ENCODE results near the gene FUT6.
"Not testable (repeated sequence)": the region's sequence is repeated elsewhere in the genome, so short reads cannot be mapped to it uniquely, and the experiment has no call there.

The FUT6 gene, protein sequence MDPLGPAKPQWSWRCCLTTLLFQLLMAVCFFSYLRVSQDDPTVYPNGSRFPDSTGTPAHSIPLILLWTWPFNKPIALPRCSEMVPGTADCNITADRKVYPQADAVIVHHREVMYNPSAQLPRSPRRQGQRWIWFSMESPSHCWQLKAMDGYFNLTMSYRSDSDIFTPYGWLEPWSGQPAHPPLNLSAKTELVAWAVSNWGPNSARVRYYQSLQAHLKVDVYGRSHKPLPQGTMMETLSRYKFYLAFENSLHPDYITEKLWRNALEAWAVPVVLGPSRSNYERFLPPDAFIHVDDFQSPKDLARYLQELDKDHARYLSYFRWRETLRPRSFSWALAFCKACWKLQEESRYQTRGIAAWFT

GRCh38 chr19:5839065-5840017, at the start of gene FUT6:
Gene FUT6 (minus strand): TSS chr19:5839702. CDS start chr19:5832567, 7,135 bp downstream.
- DNase-seq (ENCODE audit: extremely low read depth in 1 of 2, low read depth in 1 of 2), result no peak

DNA sequence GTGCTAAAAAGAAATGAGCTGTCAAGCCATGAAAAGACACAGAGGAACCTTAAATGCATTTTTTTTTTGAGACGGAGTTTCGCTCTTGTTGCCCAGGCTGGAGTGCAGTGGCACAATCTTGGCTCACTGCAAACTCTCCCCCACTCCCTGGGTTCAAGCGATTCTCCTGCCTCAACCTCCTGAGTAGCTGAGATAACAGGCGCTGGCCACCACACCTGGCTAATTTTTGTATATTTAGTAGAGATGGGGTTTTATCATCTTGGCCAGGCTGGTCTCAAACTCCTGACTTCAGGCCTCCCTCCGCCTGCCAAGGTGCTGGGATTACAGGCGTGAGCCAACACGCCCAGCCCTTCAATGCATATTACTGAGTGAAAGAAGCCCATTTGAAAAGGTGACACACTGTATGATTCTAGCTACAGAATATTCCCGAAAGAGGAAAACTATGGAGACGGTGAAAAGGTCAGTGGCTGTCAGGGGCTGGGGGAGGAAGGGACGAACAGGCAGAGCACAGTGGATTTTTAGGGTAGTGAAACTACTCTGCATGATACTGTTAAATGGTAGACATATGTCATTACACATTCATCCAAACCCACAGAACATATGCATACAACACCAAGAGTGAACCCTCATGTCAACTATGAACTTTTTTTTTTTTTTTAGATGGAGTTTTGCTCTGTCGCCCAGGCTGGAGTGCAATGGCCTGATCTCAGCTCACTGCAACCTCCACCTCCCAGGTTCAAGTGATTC, 44.7 kb upstream of the FUT6 start:
- DNase-seq (ENCODE audit: extremely low read depth in 1 of 2, low read depth in 1 of 2), result not testable (repeated sequence)

DNA sequence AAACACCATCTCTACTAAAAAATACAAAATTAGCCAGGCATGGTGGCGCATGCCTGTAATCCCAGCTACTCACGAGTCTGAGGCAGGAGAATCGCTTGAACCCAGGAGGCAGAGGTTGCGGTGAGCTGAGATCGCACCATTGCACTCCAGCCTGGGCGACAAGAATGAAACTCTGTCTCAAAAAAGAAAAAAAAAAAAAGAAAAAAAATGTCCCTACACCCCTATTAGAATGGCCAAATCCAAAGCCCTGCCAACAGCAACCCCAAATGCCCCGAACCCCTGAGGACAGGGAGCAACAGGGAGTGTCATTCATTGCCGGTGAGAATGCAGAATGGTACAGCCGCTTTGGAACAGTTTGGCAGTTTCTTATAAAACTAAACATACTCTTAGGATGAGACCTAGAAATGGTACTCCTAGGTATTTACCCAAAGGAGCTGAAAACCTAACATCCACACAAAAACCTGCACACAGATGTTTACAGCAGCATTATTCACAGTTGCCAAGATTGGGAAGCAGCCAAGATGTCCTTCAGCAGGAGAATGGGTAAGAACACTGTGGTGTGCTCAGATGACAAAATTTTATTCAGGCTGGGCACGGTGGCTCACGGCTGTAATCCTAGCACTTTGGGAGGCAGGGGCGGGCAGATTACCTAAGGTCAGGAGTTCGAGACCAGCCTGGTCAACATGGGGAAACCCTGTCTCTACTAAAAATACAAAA, 43.8 kb upstream of the FUT6 start:
- DNase-seq (ENCODE audit: extremely low read depth in 1 of 2, low read depth in 1 of 2), result not testable (repeated sequence)

GRCh38 chr19:5882421-5882968, 43.0 kb upstream of the FUT6 start:
- no peak for DNase-seq (ENCODE audit: extremely low read depth in 1 of 2, low read depth in 1 of 2)

DNA sequence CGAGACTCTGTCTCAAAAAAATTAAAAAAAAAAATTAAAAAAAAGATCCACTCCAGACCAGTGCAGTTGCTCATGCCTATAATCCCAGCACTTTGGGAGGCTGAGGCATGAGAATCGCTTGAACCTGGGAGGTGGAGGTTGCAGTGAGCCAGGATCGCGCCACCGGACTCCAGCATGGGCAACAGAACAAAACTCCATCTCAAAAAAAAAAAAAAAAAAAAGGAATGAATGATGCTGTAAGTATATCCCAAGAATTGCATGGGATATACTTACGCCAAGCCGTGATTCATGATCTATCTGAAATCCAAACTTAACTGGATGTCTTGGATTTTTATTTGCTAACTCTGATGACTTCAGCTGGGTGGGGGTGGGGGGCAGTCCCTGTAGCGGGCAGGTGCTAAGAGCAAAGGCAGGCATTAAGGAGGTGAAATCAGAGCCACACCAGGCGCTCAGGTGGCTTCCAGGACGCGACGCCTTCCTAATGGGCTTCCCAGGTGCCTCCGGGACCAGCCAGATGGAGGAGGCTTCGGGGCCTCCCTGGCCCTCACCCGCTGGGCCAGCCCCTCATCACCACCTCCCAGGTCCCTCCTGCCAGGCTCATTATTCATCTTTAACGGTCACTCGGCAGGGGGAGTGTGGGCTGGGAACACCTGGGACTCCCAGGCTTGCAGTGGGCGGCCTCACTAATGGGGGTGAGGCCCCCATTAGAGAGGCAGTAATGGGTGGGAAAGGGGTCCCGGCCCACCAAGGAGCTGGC, 42.2 kb upstream of the FUT6 start:
- no peak for DNase-seq (ENCODE audit: extremely low read depth in 1 of 2, low read depth in 1 of 2)

DNA sequence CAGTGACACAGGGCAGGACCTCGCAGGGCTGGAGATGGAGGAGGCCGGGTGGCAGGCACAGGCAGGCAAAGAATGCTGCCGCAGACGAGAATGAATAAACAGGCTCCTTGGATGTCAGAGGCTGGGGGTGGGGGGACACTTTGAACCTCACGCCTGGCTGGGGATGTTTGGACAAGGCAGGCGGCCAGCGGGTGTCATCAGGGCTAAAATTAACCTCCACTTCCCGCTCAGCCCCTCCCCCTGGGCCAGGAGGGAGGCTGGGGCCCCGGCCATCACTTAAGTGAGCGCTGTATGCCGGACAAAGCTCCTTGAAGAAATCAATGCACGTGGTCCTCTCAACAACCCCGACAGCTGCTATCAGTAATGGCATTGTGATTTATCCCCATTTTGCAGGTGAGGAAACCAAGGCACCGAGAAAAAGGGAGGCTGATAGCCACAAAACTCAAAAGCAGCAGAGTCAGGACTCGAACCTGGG, 41.1 kb upstream of the FUT6 start:
- DNase-seq (ENCODE audit: extremely low read depth in 1 of 2, low read depth in 1 of 2), result no peak

- DNase-seq (ENCODE audit: extremely low read depth in 1 of 2, low read depth in 1 of 2), result no peak
These were observed 40.7 kb upstream of the FUT6 start for GRCh38 chr19:5880196-5880595.

DNA sequence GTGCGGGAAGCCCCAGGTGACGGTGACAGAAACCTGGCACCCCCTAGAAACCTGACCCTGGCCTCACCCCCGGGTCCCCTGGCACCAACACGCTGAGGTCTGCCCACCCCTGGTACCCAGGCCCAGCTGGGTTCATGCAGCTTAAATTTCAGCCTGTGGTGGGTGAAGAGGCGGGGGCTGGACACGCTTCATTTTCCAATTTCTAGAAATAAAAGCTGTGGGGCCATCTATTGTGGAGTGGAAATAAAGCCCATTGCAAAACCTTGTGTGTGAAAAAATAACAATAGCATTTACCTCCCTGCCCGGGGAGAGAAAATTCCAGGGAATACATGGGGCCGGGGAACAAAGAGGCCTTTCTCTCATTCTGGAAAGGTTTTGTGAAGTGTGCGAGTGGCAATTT, 38.4 kb upstream of the FUT6 start:
- no peak for DNase-seq (ENCODE audit: extremely low read depth in 1 of 2, low read depth in 1 of 2)

- no peak for DNase-seq (ENCODE audit: extremely low read depth in 1 of 2, low read depth in 1 of 2)
These were observed 37.9 kb upstream of the FUT6 start for GRCh38 chr19:5877427-5877826.

- DNase-seq (ENCODE audit: extremely low read depth in 1 of 2, low read depth in 1 of 2), result not testable (repeated sequence)
These were observed 35.0 kb upstream of the FUT6 start for GRCh38 chr19:5874496-5874895.

DNA sequence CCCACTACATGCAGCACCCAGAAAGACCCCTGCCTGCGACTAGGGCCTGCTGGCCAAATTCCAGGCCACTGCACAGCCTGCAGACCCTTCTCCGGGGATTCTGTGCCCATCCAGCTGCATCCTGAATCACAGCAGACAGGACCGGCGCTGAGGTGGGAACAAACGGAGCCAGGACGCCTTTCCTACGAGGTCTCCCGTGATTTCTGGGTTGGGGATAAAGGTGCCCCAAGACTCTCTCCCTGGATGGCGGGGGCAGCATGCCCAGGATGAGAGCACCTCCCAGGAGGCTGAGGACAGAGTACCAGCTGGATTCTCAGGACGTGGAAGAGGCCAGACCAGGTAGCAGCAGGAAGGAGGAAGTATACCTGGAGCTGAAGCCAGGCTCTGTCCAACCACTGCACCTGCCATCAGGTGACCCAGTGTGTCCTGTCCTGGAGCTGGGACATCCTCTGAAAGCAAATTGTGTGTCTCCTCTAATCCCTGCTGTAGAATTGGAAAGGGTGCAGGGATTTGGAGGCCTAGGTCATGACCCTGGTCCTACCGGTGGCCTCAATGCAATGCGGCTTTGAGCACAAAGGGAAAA, 34.2 kb upstream of the FUT6 start:
- no peak for DNase-seq (ENCODE audit: extremely low read depth in 1 of 2, low read depth in 1 of 2)

DNA sequence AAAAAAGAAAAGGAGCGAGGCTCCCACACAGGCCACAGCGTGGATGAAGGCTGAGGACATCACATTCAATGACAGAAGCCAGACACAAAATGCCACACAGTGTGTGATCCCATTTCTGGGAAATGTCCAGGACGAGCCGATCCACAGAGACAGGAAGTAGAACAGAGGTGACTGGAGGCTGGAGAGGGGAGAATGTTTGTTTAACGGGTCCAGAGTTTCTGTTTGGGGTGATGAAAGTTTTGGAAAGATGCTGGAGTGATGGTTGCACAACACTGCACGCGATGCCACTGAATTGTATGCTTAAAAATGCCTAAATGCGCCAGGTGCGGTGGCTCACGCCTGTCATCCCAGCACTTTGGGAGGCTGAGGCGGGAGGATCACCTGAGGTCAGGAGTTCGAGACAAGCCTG, 31.5 kb upstream of the FUT6 start:
- DNase-seq (ENCODE audit: extremely low read depth in 1 of 2, low read depth in 1 of 2), result no peak

GRCh38 chr19:5867201-5868136, 28.0 kb upstream of the FUT6 start:
- DNase-seq (ENCODE audit: extremely low read depth in 1 of 2, low read depth in 1 of 2), result no peak

- DNase-seq (ENCODE audit: extremely low read depth in 1 of 2, low read depth in 1 of 2), result no peak
These were observed 26.3 kb upstream of the FUT6 start for GRCh38 chr19:5865772-5866171.

GRCh38 chr19:5864725-5865486, 25.4 kb upstream of the FUT6 start:
- DNase-seq (ENCODE audit: extremely low read depth in 1 of 2, low read depth in 1 of 2), result no peak

GRCh38 chr19:5864013-5864720, 24.7 kb upstream of the FUT6 start:
- no peak for DNase-seq (ENCODE audit: extremely low read depth in 1 of 2, low read depth in 1 of 2)

Measured in activated CD8-positive, alpha-beta memory T cell treated with anti-CD3 and anti-CD28 coated beads for 1 hour (primary cell).